ENCODE data around the gene CHN2.

Gene CHN2

GRCh38 chr7:29275493-29275892, 80.9 kb downstream of the CHN2 start:
- TF ChIP-seq SNAI2 (CRISPR knock-in tag; IDR thresholded peaks at IDR 0.05), result no peak
- TF ChIP-seq ZNF565 (CRISPR knock-in tag; conservative IDR thresholded peaks at IDR 0.05; ENCODE audit: low read depth), result no peak
- no peak for TF ChIP-seq ZFP3 (CRISPR knock-in tag; IDR thresholded peaks at IDR 0.05)
- TF ChIP-seq OSR1 (CRISPR knock-in tag; IDR thresholded peaks at IDR 0.05), result no peak
- no peak for TF ChIP-seq ESRRG (CRISPR knock-in tag; IDR thresholded peaks at IDR 0.05)
- TF ChIP-seq ARNTL (CRISPR knock-in tag; IDR thresholded peaks at IDR 0.05; ENCODE audit: borderline replicate concordance, low read depth), result no peak
- no peak for TF ChIP-seq ZNF8 (CRISPR knock-in tag; IDR thresholded peaks at IDR 0.05)
- TF ChIP-seq, protein P1, sequence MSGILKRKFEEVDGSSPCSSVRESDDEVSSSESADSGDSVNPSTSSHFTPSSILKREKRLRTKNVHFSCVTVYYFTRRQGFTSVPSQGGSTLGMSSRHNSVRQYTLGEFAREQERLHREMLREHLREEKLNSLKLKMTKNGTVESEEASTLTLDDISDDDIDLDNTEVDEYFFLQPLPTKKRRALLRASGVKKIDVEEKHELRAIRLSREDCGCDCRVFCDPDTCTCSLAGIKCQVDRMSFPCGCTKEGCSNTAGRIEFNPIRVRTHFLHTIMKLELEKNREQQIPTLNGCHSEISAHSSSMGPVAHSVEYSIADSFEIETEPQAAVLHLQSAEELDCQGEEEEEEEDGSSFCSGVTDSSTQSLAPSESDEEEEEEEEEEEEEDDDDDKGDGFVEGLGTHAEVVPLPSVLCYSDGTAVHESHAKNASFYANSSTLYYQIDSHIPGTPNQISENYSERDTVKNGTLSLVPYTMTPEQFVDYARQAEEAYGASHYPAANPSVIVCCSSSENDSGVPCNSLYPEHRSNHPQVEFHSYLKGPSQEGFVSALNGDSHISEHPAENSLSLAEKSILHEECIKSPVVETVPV (CRISPR knock-in tag; IDR thresholded peaks at IDR 0.05), result no peak
- TF ChIP-seq POU6F1 (CRISPR knock-in tag; IDR thresholded peaks at IDR 0.05; ENCODE audit: borderline replicate concordance, low read depth), result no peak
- no peak for TF ChIP-seq PPARA (CRISPR knock-in tag; IDR thresholded peaks at IDR 0.05; ENCODE audit: borderline replicate concordance)
- no peak for TF ChIP-seq TOX (CRISPR knock-in tag; IDR thresholded peaks at IDR 0.05; ENCODE audit: borderline replicate concordance)
- no peak for TF ChIP-seq CREB5 (CRISPR knock-in tag; IDR thresholded peaks at IDR 0.05; ENCODE audit: low read depth)
- ATAC-seq, result no peak

- no peak for ATAC-seq
- no peak for TF ChIP-seq POU6F1 (CRISPR knock-in tag; IDR thresholded peaks at IDR 0.05; ENCODE audit: borderline replicate concordance, low read depth)
- no peak for TF ChIP-seq BACH2 (CRISPR knock-in tag; IDR thresholded peaks at IDR 0.05; ENCODE audit: borderline replicate concordance)
- no peak for TF ChIP-seq TCF4 (CRISPR knock-in tag; IDR thresholded peaks at IDR 0.05; ENCODE audit: borderline replicate concordance)
- TF ChIP-seq ARNTL (CRISPR knock-in tag; IDR thresholded peaks at IDR 0.05; ENCODE audit: borderline replicate concordance, low read depth), result no peak
- TF ChIP-seq ZFP3 (CRISPR knock-in tag; IDR thresholded peaks at IDR 0.05), result no peak
- no peak for TF ChIP-seq ZNF8 (CRISPR knock-in tag; IDR thresholded peaks at IDR 0.05)
- TF ChIP-seq TOX (CRISPR knock-in tag; IDR thresholded peaks at IDR 0.05; ENCODE audit: borderline replicate concordance), result no peak
- TF ChIP-seq ESRRG (CRISPR knock-in tag; IDR thresholded peaks at IDR 0.05), result no peak
- TF ChIP-seq SNAI2 (CRISPR knock-in tag; IDR thresholded peaks at IDR 0.05), result no peak
- no peak for TF ChIP-seq CSDC2 (CRISPR knock-in tag; IDR thresholded peaks at IDR 0.05)
- TF ChIP-seq TSHZ2 (CRISPR knock-in tag; IDR thresholded peaks at IDR 0.05), result no peak
- no peak for TF ChIP-seq PATZ1 (CRISPR knock-in tag; IDR thresholded peaks at IDR 0.05; ENCODE audit: borderline replicate concordance)
- TF ChIP-seq, protein P1 (CRISPR knock-in tag; IDR thresholded peaks at IDR 0.05), result no peak
- no peak for TF ChIP-seq ZC3H10 (CRISPR knock-in tag; IDR thresholded peaks at IDR 0.05)
- no peak for TF ChIP-seq CREB5 (CRISPR knock-in tag; IDR thresholded peaks at IDR 0.05; ENCODE audit: low read depth)
- no peak for TF ChIP-seq GLIS3 (CRISPR knock-in tag; IDR thresholded peaks at IDR 0.05)
- no peak for TF ChIP-seq ZNF565 (CRISPR knock-in tag; conservative IDR thresholded peaks at IDR 0.05; ENCODE audit: low read depth)
Measured at GRCh38 chr7:29276199-29276598, 81.6 kb downstream of the CHN2 start.

All from SK-N-SH treated with all-trans-retinoic acid at 6 μM for 48 hours (cell line).